GM21447 (cell line): ENCODE data around the gene ZBTB49.

ENCODE experiments used
- ATAC-seq: cut with Tn5 transposase; IDR thresholded peaks from one replicate; pipeline ENCODE4 v1.9.1; 2021; ENCODE audit not compliant: unreplicated experiment

ZBTB49 gene

GRCh38 chr4:4277531-4277930, 12.5 kb upstream of the ZBTB49 start:
- ATAC-seq, result no peak

GRCh38 chr4:4281787-4282186, 8.3 kb upstream of the ZBTB49 start:
- no peak for ATAC-seq

- no peak for ATAC-seq
These were observed 5.0 kb upstream of the ZBTB49 start for GRCh38 chr4:4284827-4285618.

GRCh38 chr4:4288098-4288497, 2.0 kb upstream of the ZBTB49 start:
- ATAC-seq, result no peak

GRCh38 chr4:4289055-4289454, 996 bp upstream of the ZBTB49 start:
- no peak for ATAC-seq

- ATAC-seq, result peak; percentile 11
These were observed 482 bp upstream of the ZBTB49 start for GRCh38 chr4:4289597-4289940.

GRCh38 chr4:4293279-4293678, 3.2 kb downstream of the ZBTB49 start:
- ATAC-seq, result no peak

GRCh38 chr4:4296283-4296846, 6.3 kb downstream of the ZBTB49 start:
- no peak for ATAC-seq

- ATAC-seq, result no peak
These were observed 9.0 kb downstream of the ZBTB49 start for GRCh38 chr4:4299006-4299405.

- no peak for ATAC-seq
These were observed 11.9 kb downstream of the ZBTB49 start for GRCh38 chr4:4302001-4302400.

GRCh38 chr4:4302416-4302815, 12.4 kb downstream of the ZBTB49 start:
- ATAC-seq, result no peak

GRCh38 chr4:4306920-4307319, 16.9 kb downstream of the ZBTB49 start:
- no peak for ATAC-seq

- ATAC-seq, result no peak
These were observed 18.9 kb downstream of the ZBTB49 start for GRCh38 chr4:4308800-4309441.

- no peak for ATAC-seq
These were observed 21.1 kb downstream of the ZBTB49 start for GRCh38 chr4:4311193-4311592.

GRCh38 chr4:4315461-4316149, 25.6 kb downstream of the ZBTB49 start:
- ATAC-seq, result no peak

- ATAC-seq, result no peak
These were observed 26.1 kb downstream of the ZBTB49 start for GRCh38 chr4:4316150-4316495.

- ATAC-seq, result no peak
These were observed 27.6 kb downstream of the ZBTB49 start for GRCh38 chr4:4317496-4318232.

GRCh38 chr4:4320528-4320927, 30.5 kb downstream of the ZBTB49 start:
- ATAC-seq, result no peak

- ATAC-seq, result no peak
These were observed 31.1 kb downstream of the ZBTB49 start for GRCh38 chr4:4320951-4321714.

- no peak for ATAC-seq
These were observed 32.1 kb downstream of the ZBTB49 start for GRCh38 chr4:4321951-4322688.
